HUES48 (cell line): ENCODE measurements around the gene PODNL1.
A peak's percentile ranks its signal among the peaks of the same experiment; 100 is the strongest.
"Not testable (repeated sequence)": the region's sequence is repeated elsewhere in the genome, so short reads cannot be mapped to it uniquely, and the experiment has no call there.

Experiments
- H3K27ac ChIP-seq: one replicate; pipeline ENCODE4 v1.7.0; 2013; ENCODE audit warnings: low read depth, low read length, inconsistent platforms
- H3K27me3 ChIP-seq: 2 replicates; pipeline ENCODE4 v1.6.1; 2013; ENCODE audit warnings: mild to moderate bottlenecking, low read length; ENCODE audit not compliant: control insufficient read depth, insufficient read depth
- H3K36me3 ChIP-seq: 2 replicates; pipeline ENCODE4 v1.6.1; 2013; ENCODE audit warnings: low read length; ENCODE audit not compliant: control insufficient read depth, insufficient read depth
- H3K4me1 ChIP-seq: 2 replicates; pipeline ENCODE4 v1.6.1; 2013; ENCODE audit warnings: mild to moderate bottlenecking, low read length; ENCODE audit not compliant: control insufficient read depth, insufficient read depth
- H3K4me3 ChIP-seq: 2 replicates; pipeline ENCODE4 v1.5.1; 2013; ENCODE audit warnings: mild to moderate bottlenecking, low read depth, low read length
- H3K9ac ChIP-seq: 2 replicates; pipeline ENCODE4 v1.6.1; 2013; ENCODE audit warnings: mild to moderate bottlenecking, low read depth, low read length, moderate library complexity
- H3K9me3 ChIP-seq: 2 replicates; pipeline ENCODE4 v1.6.1; 2013; ENCODE audit warnings: low read length; ENCODE audit not compliant: control insufficient read depth, insufficient read depth

Gene PODNL1

DNA sequence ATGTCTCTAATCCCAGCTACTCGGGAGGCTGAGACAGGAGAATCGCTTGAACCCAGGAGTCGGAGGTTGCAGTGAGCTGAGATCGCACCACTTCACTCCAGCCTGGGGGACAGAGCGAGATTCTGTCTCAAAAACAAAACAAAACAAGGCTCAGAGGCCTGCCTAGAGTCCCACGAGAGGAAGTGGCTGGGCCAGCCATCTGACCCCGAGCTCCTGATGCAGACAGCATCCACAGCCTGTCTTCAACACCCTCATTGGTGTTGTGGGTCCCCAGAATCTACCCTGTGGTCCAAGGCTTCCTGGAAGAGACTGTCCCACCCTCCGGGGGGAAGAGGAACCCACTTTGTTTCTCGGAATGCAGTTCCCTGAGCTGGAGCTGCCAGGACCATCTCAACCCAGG is 43.2 kb upstream of the PODNL1 start:
- Histone ChIP-seq H3K36me3 (0 out of 2 replicates have a peak, but pooled peaks cover 5% of the 10 kb centered on the region), H3K4me3 (no peak overlapping the region), H3K4me1 (peaks cover 30% of the 10 kb centered on the region), H3K27ac (no peak overlapping the region), H3K27me3 (no peaks in the 10 kb centered on the region), H3K9ac (no peak overlapping the region), H3K9me3 (no peaks in the 10 kb centered on the region)

DNA sequence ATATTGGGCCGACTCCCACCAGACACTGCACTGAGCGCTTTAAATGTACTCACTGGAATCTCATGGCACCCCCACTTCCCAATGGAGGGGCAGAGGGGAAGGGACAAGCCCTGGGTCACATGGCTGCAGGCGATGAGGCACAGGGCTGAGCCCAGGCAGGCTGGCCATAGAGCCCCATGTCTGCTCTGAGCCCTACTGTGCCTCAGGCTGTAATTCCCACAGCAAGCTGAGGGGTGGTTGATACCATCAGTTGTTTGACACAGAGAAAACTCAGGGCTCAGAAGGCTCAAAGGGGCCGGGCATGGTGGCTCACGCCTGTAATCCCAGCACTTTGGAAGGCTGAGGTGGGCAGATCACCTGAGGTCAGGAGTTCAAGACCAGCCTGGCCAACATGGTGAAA is 42.8 kb upstream of the PODNL1 start:
- Histone ChIP-seq H3K4me3 (no peak overlapping the region), H3K9ac (no peak overlapping the region), H3K36me3 (0 out of 2 replicates have a peak, but pooled peaks cover 5% of the 10 kb centered on the region), H3K9me3 (no peaks in the 10 kb centered on the region), H3K27me3 (no peaks in the 10 kb centered on the region), H3K27ac (no peak overlapping the region), H3K4me1 (peaks cover 26% of the 10 kb centered on the region)

DNA sequence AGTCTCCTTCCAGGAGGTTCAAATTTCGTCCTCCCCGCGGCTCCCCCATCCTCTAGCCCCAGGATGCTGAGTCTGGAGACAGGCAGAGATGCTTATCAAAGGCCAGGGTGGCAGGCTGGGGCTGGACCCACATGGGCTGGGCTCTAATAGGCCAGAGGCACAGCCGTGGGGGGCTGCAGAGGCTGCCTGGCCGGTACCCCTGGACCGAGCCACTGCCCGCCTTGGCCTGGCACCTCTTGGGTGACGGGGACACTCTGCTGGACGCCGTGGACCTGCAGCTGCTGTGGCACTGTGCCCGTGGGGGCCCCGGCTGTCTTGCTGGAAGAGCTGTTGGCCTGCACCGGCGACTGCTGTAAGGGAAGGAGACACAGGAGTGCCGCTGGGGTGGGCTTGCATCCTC is 42.1 kb upstream of the PODNL1 start:
- 0 out of 2 replicates have a peak, but pooled peaks cover 5% of the 10 kb centered on the region for H3K36me3 ChIP-seq
- H3K4me1 ChIP-seq: peaks cover 20% of the 10 kb centered on the region
- H3K9ac ChIP-seq: no peak overlapping the region
- no peaks in the 10 kb centered on the region for H3K9me3 ChIP-seq
- H3K4me3 ChIP-seq: no peak overlapping the region
- H3K27me3 ChIP-seq: no peaks in the 10 kb centered on the region
- H3K27ac ChIP-seq: no peak overlapping the region

DNA sequence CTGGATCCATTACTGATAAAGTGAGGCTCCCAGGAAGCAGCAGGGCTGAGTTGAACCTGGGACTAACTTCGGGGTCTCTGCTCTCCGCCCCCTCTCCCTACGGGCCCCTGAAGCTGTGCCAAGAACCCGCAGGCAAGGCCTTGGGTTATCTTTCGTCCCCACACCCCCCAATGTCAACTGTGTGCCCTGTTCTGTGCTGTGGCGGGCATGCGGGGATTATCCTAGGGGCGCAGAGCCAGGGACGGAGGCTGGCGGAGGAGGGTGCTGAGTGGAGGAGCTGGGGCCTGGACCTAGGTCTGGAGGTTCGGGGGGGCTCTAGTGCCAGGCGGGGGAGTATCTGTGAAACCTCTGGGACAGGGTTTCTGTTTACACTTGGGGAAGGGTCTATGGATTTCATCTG is 41.5 kb upstream of the PODNL1 start:
- H3K4me1 ChIP-seq: peaks cover 20% of the 10 kb centered on the region
- 0 out of 2 replicates have a peak, but pooled peaks cover 5% of the 10 kb centered on the region for H3K36me3 ChIP-seq
- peak overlapping the region; percentile 63; the same call in 1 of the 2 replicates for H3K4me3 ChIP-seq
- no peak overlapping the region for H3K9ac ChIP-seq
- H3K9me3 ChIP-seq: no peaks in the 10 kb centered on the region
- H3K27me3 ChIP-seq: no peaks in the 10 kb centered on the region
- no peak overlapping the region for H3K27ac ChIP-seq

DNA sequence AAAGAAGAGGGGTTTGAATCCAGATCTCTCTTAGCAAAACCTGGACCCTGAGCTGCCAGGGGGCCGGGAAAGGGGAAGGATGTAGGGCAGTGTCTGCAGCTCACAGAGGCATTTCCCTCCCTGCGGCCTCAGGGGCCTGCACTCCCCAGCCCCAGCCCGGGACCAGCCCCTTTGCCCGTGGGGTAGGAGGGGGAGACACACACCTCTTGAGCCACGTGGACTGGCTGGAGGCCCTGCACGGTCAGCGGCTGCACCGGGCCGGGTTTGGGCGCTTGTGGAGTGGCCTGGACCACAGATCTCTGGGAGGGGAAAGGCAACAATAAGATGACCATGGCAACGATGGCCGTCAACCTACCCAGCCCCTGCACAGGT is 41.0 kb upstream of the PODNL1 start:
- Histone ChIP-seq H3K36me3 (0 out of 2 replicates have a peak, but pooled peaks cover 5% of the 10 kb centered on the region), H3K27me3 (no peaks in the 10 kb centered on the region), H3K4me3 (peak overlapping the region; percentile 63), H3K4me1 (peaks cover 20% of the 10 kb centered on the region), H3K9ac (no peak overlapping the region; the same call in 1 of the 2 replicates), H3K9me3 (no peaks in the 10 kb centered on the region), H3K27ac (peak overlapping the region; percentile 75)

DNA sequence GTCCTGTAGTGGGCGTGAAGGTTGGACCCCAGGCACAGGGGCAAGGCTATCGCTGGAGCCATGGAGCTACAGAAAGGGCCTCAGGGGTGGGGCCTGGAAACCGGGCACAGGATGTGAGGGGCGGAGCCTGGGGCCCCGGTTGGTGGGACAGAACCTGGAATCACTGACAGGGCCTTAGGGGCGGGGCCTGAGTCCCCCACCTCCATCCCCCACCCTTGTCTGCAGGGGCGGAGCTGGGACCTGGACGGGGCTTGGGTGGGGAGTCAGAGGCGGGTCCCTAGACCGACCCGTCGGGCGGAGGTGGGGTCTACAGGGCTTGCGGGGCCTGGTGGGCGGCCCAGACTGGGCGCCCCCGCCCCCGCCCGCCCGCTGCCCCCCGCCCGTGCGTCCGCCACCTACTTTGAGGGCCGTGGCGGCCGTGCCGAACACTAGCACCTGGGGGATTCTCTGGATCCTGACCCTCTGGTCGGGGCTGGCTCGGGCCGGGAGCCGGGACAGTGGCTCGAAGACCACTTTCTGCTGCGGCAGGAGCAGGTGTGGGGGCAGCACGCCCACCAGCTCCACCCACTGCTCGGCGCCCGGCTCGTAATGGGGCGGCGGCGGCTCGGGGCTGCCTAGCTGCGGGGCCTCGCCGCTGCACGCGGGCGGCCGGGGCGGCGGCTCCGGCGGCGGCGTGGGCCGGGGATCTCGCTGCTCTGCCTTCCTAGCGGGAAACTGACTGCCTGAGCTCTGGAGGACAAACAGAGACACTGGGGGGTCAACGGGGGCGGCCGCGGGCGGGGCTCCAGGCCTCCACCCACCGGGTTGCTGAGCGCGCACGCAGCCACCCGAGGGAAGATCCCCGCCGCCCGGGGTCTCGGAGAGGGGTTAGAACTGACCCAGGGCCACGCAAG is 40.4 kb upstream of the PODNL1 start:
- Histone ChIP-seq H3K9ac (no peak overlapping the region; the same call in 1 of the 2 replicates), H3K27ac (peak overlapping the region; percentile 75), H3K9me3 (no peaks in the 10 kb centered on the region), H3K4me3 (peak overlapping the region; percentile 63), H3K27me3 (no peaks in the 10 kb centered on the region), H3K36me3 (0 out of 2 replicates have a peak, but pooled peaks cover 5% of the 10 kb centered on the region), H3K4me1 (peaks cover 17% of the 10 kb centered on the region)

DNA sequence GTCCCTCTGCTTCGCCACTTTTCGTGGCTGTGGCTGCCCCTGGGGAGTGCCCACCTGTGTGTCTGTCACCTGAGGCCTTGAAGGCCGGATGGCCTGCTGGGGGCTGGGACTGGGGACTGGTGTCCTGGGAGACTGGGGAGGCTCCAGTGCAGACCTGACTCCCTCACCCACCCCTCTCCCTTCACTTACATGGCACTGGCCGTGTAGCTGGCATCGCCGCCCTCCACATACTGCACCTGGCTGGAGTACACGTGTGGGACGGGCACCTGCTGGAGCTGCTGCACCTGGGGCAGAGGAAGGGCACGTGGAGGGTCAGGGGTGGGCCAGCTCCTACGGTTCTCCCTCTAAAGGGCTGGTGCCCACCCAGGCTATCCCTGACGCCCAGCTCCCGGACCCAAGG is 39.6 kb upstream of the PODNL1 start:
- Histone ChIP-seq H3K27me3 (no peaks in the 10 kb centered on the region), H3K4me1 (peaks cover 14% of the 10 kb centered on the region), H3K27ac (peak overlapping the region; percentile 47), H3K9me3 (no peaks in the 10 kb centered on the region), H3K36me3 (0 out of 2 replicates have a peak, but pooled peaks cover 2% of the 10 kb centered on the region), H3K4me3 (no peak overlapping the region; the same call in 1 of the 2 replicates), H3K9ac (no peak overlapping the region)

DNA sequence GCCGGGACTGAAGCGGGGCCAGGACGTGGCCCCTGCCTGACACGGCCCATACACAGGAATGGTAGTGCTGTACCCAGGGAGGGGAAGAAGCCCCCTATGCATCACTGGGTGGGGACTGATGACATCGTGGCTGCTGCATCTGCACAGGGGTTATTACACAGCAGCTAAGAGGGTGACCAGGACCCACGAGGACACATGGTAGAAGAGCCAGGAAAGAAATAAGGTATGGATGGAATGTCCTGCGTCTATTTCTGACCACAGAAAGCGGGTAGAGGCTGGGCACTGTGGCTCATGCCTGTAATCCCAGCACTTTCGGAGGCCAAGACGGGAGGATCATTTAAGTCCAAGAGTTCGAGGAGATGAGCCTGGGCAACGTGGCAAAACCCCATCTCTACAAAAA is 38.2 kb upstream of the PODNL1 start:
- Histone ChIP-seq H3K4me3 (no peak overlapping the region), H3K9ac (no peak overlapping the region), H3K9me3 (no peaks in the 10 kb centered on the region), H3K27ac (no peak overlapping the region), H3K4me1 (peaks cover 14% of the 10 kb centered on the region), H3K36me3 (peaks cover 4% of the 10 kb centered on the region), H3K27me3 (no peaks in the 10 kb centered on the region)

DNA sequence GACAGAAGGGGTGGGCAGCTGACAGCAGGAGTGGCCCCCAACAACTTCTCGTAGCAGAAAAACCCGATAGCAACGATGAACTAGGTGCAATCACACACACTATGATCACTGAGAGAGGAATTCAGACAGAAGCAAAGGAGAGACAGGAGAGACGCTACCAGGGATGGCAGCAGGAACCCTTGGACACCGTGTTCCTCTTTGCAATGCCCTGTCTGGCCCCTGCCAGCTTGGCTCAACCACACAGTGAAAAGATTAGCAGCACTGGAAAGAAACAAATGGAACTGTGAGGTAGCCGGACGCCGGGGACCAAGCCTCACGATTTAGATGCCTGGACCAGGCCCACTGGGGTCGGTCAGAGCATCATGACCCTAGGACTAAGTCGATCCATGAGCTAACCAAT is 37.7 kb upstream of the PODNL1 start:
- H3K9me3 ChIP-seq: no peaks in the 10 kb centered on the region
- peaks cover 14% of the 10 kb centered on the region for H3K4me1 ChIP-seq
- no peak overlapping the region for H3K27ac ChIP-seq
- no peaks in the 10 kb centered on the region for H3K27me3 ChIP-seq
- no peak overlapping the region for H3K9ac ChIP-seq
- H3K36me3 ChIP-seq: peaks cover 4% of the 10 kb centered on the region
- H3K4me3 ChIP-seq: no peak overlapping the region

DNA sequence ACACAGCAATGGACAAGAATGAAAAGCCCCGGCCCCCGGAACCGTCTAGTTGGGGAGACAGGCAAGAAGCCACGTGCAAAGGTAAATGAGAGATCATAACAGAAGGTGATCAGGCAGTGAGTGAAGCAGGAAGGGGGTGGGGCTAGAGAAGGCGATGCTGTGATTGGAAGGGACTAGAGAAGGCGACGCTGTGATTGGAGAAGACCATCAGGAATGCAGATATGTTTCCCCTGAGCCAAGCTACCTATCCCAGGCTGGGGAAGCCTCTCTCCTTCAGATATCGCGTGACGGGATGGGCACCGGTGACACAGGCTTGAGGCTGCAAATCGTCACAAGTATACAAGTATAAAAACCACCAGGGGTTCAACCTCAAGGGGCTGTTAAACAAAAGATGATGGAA is 35.9 kb upstream of the PODNL1 start:
- H3K4me3 ChIP-seq: no peak overlapping the region
- no peaks in the 10 kb centered on the region for H3K9me3 ChIP-seq
- H3K9ac ChIP-seq: no peak overlapping the region
- H3K27ac ChIP-seq: peak overlapping the region; percentile 43
- no peaks in the 10 kb centered on the region for H3K27me3 ChIP-seq
- peaks cover 5% of the 10 kb centered on the region for H3K4me1 ChIP-seq
- peaks cover 13% of the 10 kb centered on the region for H3K36me3 ChIP-seq

DNA sequence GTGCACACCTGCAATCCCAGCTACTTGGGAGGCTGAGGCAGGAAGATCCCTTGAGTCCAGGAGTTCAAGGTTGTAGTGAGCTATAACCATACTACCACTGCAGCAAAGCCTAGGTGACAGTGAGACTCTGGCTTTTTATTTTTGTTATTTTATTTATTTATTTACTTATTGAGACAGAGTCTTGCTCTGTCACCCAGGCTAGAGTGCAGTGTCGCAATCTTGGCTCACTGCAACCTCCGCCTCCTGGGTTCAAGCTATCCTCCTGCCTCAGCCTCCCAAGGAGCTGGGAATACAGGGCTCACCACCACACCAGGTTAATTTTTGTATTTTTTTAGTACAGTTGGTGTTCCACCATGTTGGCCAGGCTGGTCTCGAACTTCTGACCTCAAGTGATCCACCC is 35.3 kb upstream of the PODNL1 start:
- not testable (repeated sequence) for H3K9me3 ChIP-seq, H3K4me1 ChIP-seq, H3K27me3 ChIP-seq, H3K27ac ChIP-seq, H3K4me3 ChIP-seq, H3K9ac ChIP-seq
- peaks cover 18% of the 10 kb centered on the region for H3K36me3 ChIP-seq
